A549 (cell line): ENCODE data around the gene CINP. TPM values are rescaled to one million over a fixed set of nuclear protein-coding genes. Genes with fewer than 3 reads are reported as not detected.

Experiments used
- ATAC-seq, 2 experiments: fragments of 200-7000 bp in 1 of 2; fragments of >200 bp in 1 of 2; cut with Nextera tagmentation in 1 of 2; cut with Tn5 transposase in 1 of 2; 3 replicates each; pipeline versions ENCODE4 v1.8.0 to v1.9.1; 2018 to 2020; ENCODE audit warnings: mild to moderate bottlenecking in 1 of 2, moderate library complexity in 1 of 2
- CTCF ChIA-PET: fragments of 300-600 bp; sonication (Branson Sonifier 250); formaldehyde crosslinking; extraction: SDS; loops from one replicate; lab custom pipeline; 2021; ENCODE audit warnings: antibody characterized with exemption, inconsistent platforms; lab: Yijun Ruan, JAX
- POLR2A ChIA-PET: fragments of 350-600 bp; formaldehyde crosslinking; extraction: SDS; loops from one replicate; lab custom pipeline; 2021; ENCODE audit warnings: antibody characterized with exemption, inconsistent platforms; lab: Yijun Ruan, JAX
- DNase-seq, 2 experiments: peaks; one replicate each; pipeline versions ENCODE4 v3.0.0 to v3.0.0-alpha.2; 2011 to 2016; ENCODE audit warnings: low read depth in 1 of 2, low spot score in 1 of 2
- FAIRE-seq: peaks from 2 replicates; lab custom pipeline; 2011; peaks lifted over from hg19 to GRCh38; lab: Jason Lieb, UNC
- H3K27ac ChIP-seq, 2 experiments: fragments of >200 bp; sonication (Bioruptor Twin); formaldehyde crosslinking; 3 replicates each; pipeline ENCODE4 v1.5.1; 2016 to 2017
- H3K4me1 ChIP-seq: fragments of >200 bp; sonication (Bioruptor Twin); formaldehyde crosslinking; 3 replicates; pipeline ENCODE4 v1.6.1; 2016
- H3K4me2 ChIP-seq: fragments of >200 bp; sonication (Bioruptor Twin); formaldehyde crosslinking; 3 replicates; pipeline ENCODE4 v1.6.1; 2016
- H3K4me3 ChIP-seq: fragments of >200 bp; sonication (Bioruptor Twin); formaldehyde crosslinking; 3 replicates; pipeline ENCODE4 v1.5.1; 2016
- H3K9me3 ChIP-seq: fragments of >200 bp; sonication (Bioruptor Twin); formaldehyde crosslinking; 3 replicates; pipeline ENCODE4 v1.6.1; 2016
- BCL3 ChIP-seq: fragments of >200 bp; sonication (Bioruptor Twin); formaldehyde crosslinking; IDR thresholded peaks from 3 replicates; pipeline ENCODE4 v1.6.1; 2016
- BHLHE40 ChIP-seq: IDR thresholded peaks from 2 replicates; pipeline ENCODE4 v1.6.1; 2012; ENCODE audit warnings: low read depth, low read length, inconsistent platforms
- CBX2 ChIP-seq: fragments of 200-600 bp; sonication (generic); IDR thresholded peaks from 2 replicates; pipeline ENCODE4 v1.6.1; 2016; ENCODE audit warnings: low read depth, mild to moderate bottlenecking, borderline replicate concordance
- CEBPB ChIP-seq, 2 experiments: fragments of >200 bp in 1 of 2; sonication (Bioruptor Twin) in 1 of 2; formaldehyde crosslinking in 1 of 2; IDR thresholded peaks; 2 replicates each; pipeline ENCODE4 v1.6.1; 2012 to 2016
- CHD4 ChIP-seq: fragments of 200-600 bp; sonication (generic); IDR thresholded peaks from 2 replicates; pipeline ENCODE4 v1.6.1; 2016; ENCODE audit warnings: antibody characterized with exemption, mild to moderate bottlenecking, borderline replicate concordance
- CTCF ChIP-seq: fragments of >200 bp; sonication (Bioruptor Twin); formaldehyde crosslinking; IDR thresholded peaks from 3 replicates; pipeline ENCODE4 v1.5.1; 2016
- FOSB ChIP-seq: fragments of 250-450 bp; sonication (Bioruptor Pico); IDR thresholded peaks from 2 replicates; pipeline ENCODE4 v1.5.0; 2020; ENCODE audit warnings: mild to moderate bottlenecking, moderate library complexity
- HEYL ChIP-seq: fragments of 250-450 bp; sonication (Bioruptor Pico); IDR thresholded peaks from 2 replicates; pipeline ENCODE4 v1.8.0; 2021; ENCODE audit warnings: mild to moderate bottlenecking, moderate library complexity
- HMGXB4 ChIP-seq: fragments of 250-450 bp; sonication (Bioruptor Pico); IDR thresholded peaks from 2 replicates; pipeline ENCODE4 v1.5.0; 2021; ENCODE audit warnings: mild to moderate bottlenecking, moderate library complexity, borderline replicate concordance
- HOXA7 ChIP-seq: fragments of 250-450 bp; sonication (Bioruptor Pico); IDR thresholded peaks from 2 replicates; pipeline ENCODE4 v1.5.0; 2020; ENCODE audit warnings: mild to moderate bottlenecking, moderate library complexity
- HOXB5 ChIP-seq: fragments of 250-450 bp; sonication (Bioruptor Pico); IDR thresholded peaks from 2 replicates; pipeline ENCODE4 v1.5.0; 2020; ENCODE audit warnings: mild to moderate bottlenecking, moderate library complexity
- NFE2L2 ChIP-seq: fragments of 150-350 bp; conservative IDR thresholded peaks from 2 replicates; pipeline ENCODE4 v1.6.1; 2014; ENCODE audit warnings: low read length
- POLR2AphosphoS2 ChIP-seq: conservative IDR thresholded peaks from 2 replicates; pipeline ENCODE4 v1.6.1; 2012; ENCODE audit warnings: low read length, improper control_type of control experiment, inconsistent platforms
- REST ChIP-seq: fragments of 200-600 bp; sonication (generic); IDR thresholded peaks from 2 replicates; pipeline ENCODE4 v1.6.1; 2016; ENCODE audit warnings: antibody characterized with exemption, mild to moderate bottlenecking, moderate library complexity
- TP53 ChIP-seq: fragments of 250-450 bp; sonication (Bioruptor Pico); IDR thresholded peaks from 2 replicates; pipeline ENCODE4 v1.5.0; 2021; ENCODE audit warnings: mild to moderate bottlenecking, moderate library complexity
- ZC3H11A ChIP-seq: fragments of 450-650 bp; IDR thresholded peaks from 2 replicates; pipeline ENCODE4 v1.6.1; 2014; ENCODE audit warnings: antibody characterized with exemption, mild to moderate bottlenecking
- ZSCAN20 ChIP-seq: fragments of 250-450 bp; sonication (Bioruptor Pico); IDR thresholded peaks from 2 replicates; pipeline ENCODE4 v1.8.0; 2022; ENCODE audit warnings: mild to moderate bottlenecking, moderate library complexity
- WGBS: methylation state at CpG from one replicate; pipeline ENCODE4 v1.1.6; 2017; ENCODE audit errors: missing lambda C conversion rate; 5-methylcytosine and 5-hydroxymethylcytosine counted together
- polyA plus RNA-seq, 4 experiments: library from polyadenylated mRNA; depleted of rRNA in 3 of 4; stranded (reverse); fragments of >200 nt; fragmentation: RNase III in 1 of 4; extraction: RNeasy Plus Mini Kit Qiagen cat#74134 plus additional on column Dnase treatment in 1 of 4; gene quantifications; 2 replicates in 3 of 4; 3 replicates in 1 of 4; pipeline ENCODE4 v1.2.3, GENCODE V29; 2011 to 2017

The CINP gene
- polyA plus RNA-seq, 2 of the 4 experiments (the other 2 are of a cell fraction), result 59.9 to 74.6 TPM

- POLR2A ChIA-PET, result no interaction called here
- FAIRE-seq (no peak), ATAC-seq (no peak), DNase-seq (no peak)
- Histone ChIP-seq H3K27ac (no peak overlapping the region), H3K4me2 (no peak overlapping the region), H3K9me3 (peaks cover 4% of the 10 kb centered on the region; the same call in 1 of the 3 replicates), H3K4me3 (no peak overlapping the region), H3K4me1 (no peaks in the 10 kb centered on the region)
- CTCF ChIA-PET, result interaction anchor here (1.0 to 2.0 kb wide), 4 partner anchors 11 to 17 kb away, joined by 3 to 4 read pairs (median 4); no protein-coding TSS in a partner anchor
- no peak for TF ChIP-seq ZC3H11A
- TF ChIP-seq ZSCAN20 (CRISPR knock-in tag), result no peak
- no peak for TF ChIP-seq HOXA7 (CRISPR knock-in tag)
- TF ChIP-seq CTCF, result no peak
- TF ChIP-seq TP53 (CRISPR knock-in tag), result no peak
- TF ChIP-seq HOXB5 (CRISPR knock-in tag), result no peak
- no peak for TF ChIP-seq CEBPB (IDR thresholded peaks at IDR 0.05)
- TF ChIP-seq POLR2AphosphoS2, result no peak
- no peak for TF ChIP-seq FOSB (CRISPR knock-in tag)
- TF ChIP-seq CBX2, result no peak
- 87% methylated on average over 4 of the region's 4 CpGs for WGBS
Measured at GRCh38 chr14:102392506-102392905, 29.8 kb upstream of the CINP start.

GRCh38 chr14:102390064-102390855, 27.6 kb upstream of the CINP start:
- POLR2A ChIA-PET, result no interaction called here
- DNase-seq, result no peak

GRCh38 chr14:102389246-102389645, 26.6 kb upstream of the CINP start:
- no peak overlapping the region for H3K4me2 ChIP-seq
- ATAC-seq (no peak), DNase-seq (no peak), FAIRE-seq (no peak)
- POLR2A ChIA-PET, result no interaction called here
- H3K27ac ChIP-seq, result no peak overlapping the region
- H3K4me1 ChIP-seq, result no peaks in the 10 kb centered on the region
- CTCF ChIA-PET, result interaction anchor here (0.9 to 1.1 kb wide), 2 partner anchors 42 to 49 kb away, joined by 3 to 5 read pairs; no protein-coding TSS in a partner anchor
- 84% methylated on average over 2 of the region's 2 CpGs for WGBS
- no peaks in the 10 kb centered on the region for H3K9me3 ChIP-seq
- TF ChIP-seq HEYL (CRISPR knock-in tag), result no peak
- TF ChIP-seq REST, result no peak
- no peak for TF ChIP-seq HMGXB4 (CRISPR knock-in tag)
- no peak for TF ChIP-seq CHD4
- H3K4me3 ChIP-seq, result no peak overlapping the region

More at GRCh38 chr14:102390064-102390855, 27.6 kb upstream of the CINP start:
- no peak for FAIRE-seq
- Histone ChIP-seq H3K27ac (no peak overlapping the region), H3K4me1 (no peaks in the 10 kb centered on the region), H3K9me3 (no peaks in the 10 kb centered on the region)
- WGBS, result 93% methylated on average over 2 of the region's 2 CpGs
- TF ChIP-seq BCL3 (no peak), BHLHE40 (no peak), NFE2L2 (no peak)
- TF ChIP-seq, all 56 proteins: peak for 0
- ATAC-seq, result no peak
- CTCF ChIA-PET, result interaction anchor here (1.7 kb wide), 1 partner anchor 7 kb away, joined by 3 read pairs; no protein-coding TSS in a partner anchor
- Histone ChIP-seq H3K4me3 (no peak overlapping the region), H3K4me2 (no peak overlapping the region)
